NCI-H146 (cell line): ENCODE measurements around the gene ZMYND15.
"Not testable (repeated sequence)": the region's sequence is repeated elsewhere in the genome, so short reads cannot be mapped to it uniquely, and the experiment has no call there.

Source experiments
- DNase-seq: peaks from one replicate; lab custom pipeline; 2025; lab: John Stamatoyannopoulos, UW

The ZMYND15 gene, protein sequence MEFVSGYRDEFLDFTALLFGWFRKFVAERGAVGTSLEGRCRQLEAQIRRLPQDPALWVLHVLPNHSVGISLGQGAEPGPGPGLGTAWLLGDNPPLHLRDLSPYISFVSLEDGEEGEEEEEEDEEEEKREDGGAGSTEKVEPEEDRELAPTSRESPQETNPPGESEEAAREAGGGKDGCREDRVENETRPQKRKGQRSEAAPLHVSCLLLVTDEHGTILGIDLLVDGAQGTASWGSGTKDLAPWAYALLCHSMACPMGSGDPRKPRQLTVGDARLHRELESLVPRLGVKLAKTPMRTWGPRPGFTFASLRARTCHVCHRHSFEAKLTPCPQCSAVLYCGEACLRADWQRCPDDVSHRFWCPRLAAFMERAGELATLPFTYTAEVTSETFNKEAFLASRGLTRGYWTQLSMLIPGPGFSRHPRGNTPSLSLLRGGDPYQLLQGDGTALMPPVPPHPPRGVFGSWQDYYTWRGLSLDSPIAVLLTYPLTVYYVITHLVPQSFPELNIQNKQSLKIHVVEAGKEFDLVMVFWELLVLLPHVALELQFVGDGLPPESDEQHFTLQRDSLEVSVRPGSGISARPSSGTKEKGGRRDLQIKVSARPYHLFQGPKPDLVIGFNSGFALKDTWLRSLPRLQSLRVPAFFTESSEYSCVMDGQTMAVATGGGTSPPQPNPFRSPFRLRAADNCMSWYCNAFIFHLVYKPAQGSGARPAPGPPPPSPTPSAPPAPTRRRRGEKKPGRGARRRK

GRCh38 chr17:4739122-4740024, at the start of gene ZMYND15, which contains the start of gene CXCL16:
Gene ZMYND15 (plus strand): TSS chr17:4739833. CDS start chr17:4740549, 716 bp downstream.
Gene CXCL16 (minus strand): TSS chr17:4739928. CDS start chr17:4739339, 589 bp downstream.
- DNase-seq: peak; percentile 34

DNA sequence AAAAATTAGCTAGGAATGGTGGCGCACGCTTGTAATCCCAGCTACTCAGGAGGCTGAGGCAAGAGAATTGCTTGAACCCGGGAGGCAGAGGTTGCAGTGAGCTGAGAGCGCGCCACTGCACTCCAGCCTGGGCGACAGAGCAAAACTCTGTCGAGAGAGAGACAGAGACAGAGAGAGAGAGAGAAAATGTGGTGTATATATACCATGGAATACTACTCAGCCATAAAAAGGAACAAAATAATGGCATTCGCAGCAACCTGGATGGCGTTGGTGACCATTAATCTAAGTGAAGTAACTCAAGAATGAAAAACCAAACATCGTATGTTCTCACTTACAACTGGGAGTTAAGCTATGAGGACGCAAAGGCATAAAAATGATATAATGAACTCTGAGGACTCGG, 49.8 kb upstream of the ZMYND15 start:
- DNase-seq: not testable (repeated sequence)

GRCh38 chr17:4690745-4691144, 48.9 kb upstream of the ZMYND15 start:
- no peak for DNase-seq

DNA sequence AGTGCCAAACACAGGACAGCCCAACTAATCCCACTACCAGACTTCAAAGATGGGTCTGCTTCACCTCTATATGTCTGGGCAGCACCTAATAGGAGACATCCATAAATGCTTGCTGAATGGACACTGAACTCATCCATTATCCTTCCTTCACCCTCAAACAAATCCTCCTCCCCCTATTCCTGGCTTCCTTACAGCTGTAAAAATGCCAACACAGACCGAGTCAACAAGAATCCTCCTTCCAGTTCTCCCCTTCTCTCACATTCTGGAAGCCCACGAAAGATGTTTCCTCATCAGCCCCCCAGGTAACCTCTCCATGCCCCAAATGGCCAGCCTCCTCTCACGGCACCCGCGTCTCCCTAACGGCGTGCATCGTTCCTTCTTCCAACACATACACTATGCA, 47.9 kb upstream of the ZMYND15 start:
- DNase-seq: no peak

- DNase-seq: no peak
Measured at GRCh38 chr17:4693416-4693815, 46.2 kb upstream of the ZMYND15 start.

- no peak for DNase-seq
Measured at GRCh38 chr17:4696437-4696805, 43.2 kb upstream of the ZMYND15 start.

DNA sequence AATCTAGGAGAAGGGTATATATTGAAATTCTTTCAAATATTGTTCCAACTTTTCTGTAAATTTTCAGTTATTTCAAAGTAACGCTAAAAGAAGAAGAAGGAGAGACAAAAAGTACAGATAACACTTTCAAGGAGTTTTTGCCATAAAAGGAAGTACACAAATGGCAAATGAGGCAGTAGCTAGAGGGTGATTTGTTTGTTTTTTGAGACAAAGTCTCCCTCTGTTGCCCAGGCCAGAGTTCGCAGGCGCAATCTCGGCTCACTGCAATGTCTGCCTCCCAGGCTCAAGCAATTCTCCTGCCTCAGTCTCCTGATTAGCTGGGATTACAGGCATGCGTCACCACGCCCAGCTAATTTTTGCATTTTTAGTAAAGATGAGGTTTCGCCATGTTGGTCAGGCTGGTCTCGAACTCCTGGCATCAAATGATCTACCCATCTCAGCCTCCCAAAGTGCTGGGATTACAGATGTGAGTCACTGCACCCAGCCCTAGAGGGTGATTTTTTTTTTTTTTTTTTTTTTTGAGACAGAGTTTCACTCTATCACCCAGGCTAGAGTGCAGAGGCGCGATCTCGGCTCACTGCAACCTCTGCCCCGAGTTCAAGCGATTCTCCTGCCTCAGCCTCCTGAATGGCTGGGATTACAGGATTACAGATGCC, 40.1 kb upstream of the ZMYND15 start:
- DNase-seq: not testable (repeated sequence)

DNA sequence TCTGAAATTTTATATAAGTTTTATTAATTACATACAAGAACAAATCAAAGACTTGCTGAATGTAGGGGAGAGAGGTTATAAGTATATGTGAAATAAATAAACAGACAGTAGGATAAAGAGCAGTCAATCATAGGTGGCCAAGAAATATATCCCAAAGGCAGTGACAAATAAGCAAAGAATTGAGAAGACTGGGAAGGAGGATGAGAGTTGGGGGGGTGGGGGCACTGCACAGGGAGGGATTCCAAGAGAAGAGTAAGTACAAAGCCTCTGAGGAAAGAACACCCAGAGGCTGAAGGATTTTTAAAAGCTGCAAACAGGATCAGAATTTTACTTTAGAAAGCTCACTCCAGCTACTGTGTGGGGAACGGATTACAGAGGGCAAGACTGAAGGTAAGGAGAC, 38.5 kb upstream of the ZMYND15 start:
- no peak for DNase-seq

- DNase-seq: no peak
Measured at GRCh38 chr17:4703330-4703691, 36.3 kb upstream of the ZMYND15 start.

DNA sequence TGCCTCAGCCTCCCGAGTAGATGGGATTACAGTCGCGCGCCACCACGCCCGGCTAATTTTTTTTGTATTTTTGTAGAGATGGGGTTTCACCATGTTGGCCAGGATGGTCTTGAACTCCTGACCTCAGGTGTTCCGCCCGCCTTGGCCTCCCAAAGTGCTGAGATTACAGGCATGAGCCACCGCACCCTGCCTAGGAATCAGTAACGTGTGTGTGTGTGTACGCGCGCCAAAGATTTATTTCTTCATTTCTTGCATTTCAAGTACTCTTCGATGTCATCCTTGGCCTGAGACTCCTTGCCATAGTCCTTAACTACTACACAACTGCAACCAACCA, 35.1 kb upstream of the ZMYND15 start:
- DNase-seq: not testable (repeated sequence)

- DNase-seq: no peak
Measured at GRCh38 chr17:4704991-4705390, 34.6 kb upstream of the ZMYND15 start.

DNA sequence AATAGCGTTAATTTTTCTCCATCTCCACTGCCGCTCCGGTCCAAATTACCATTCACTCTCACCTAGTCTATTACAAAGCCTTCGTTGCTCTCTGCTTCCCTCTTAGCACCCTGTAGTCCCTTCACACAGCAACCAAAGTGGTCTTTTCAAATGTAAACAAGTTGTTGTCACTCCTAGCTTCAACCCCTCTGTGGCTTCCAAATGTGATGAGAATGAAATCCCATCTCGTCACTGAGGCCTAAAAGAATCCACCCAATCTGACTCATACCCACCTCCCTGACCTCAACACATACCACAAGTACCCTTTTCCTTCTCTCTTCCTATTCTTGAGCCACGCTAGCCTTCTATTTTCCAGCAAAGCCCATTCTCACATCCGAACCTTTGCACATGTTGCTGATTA, 33.5 kb upstream of the ZMYND15 start:
- no peak for DNase-seq

DNA sequence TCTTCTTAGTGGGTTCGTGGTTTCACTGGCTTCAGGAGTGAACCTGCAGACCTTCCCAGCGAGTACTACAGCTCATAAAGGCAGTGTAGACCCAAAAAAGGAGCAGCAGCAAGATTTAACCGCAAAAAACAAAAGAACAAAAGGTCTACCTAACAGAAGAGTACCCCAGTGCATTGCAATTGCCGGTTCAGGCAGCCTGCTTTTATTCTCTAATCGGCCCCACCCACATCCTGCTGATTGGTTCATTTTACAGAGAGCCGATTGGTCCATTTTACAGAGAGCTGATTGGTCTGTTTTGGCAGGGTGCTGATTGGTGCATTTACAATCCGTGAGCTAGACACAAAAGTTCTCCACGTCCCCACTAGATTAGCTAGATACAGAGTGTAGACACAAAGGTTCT, 31.2 kb upstream of the ZMYND15 start:
- DNase-seq: peak; percentile 27

DNA sequence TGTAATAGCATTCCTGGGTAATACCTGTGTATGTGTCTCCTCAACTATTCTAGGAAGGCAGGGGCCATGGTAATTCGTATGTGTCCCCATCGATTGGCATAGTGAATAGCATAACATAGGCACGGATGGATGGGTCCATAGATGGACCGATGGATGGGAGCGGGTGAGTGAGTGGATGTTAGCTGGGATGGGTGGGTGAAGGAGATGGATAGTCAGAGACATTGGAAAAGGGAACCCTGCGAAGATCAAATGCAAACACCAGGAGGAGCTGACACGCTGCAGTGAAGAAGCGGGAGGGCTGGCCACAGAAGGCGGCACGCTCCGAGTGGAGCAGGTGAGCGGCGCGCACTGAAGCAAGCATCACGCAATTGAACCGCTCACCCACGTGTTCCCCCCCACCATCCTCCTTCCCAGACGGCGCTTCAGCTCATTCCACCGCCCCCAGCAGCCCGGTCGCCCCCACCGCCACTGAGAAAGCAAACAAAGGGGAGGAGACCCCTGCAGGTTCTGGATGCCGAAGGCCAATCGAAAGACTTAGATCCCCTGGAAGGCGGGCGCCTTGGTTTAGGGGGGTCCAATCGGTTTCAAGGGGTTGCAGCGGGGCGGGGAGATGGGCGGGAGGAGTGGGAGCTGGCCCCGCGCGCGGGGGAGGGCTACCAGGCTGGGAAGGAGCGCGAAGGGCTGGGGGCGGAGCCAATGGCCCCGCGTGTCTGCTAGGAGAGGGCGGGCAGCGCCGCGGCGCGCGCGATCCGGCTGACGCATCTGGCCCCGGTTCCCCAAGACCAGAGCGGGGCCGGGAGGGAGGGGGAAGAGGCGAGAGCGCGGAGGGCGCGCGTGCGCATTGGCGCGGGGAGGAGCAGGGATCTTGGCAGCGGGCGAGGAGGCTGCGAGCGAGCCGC, 29.6 kb upstream of the ZMYND15 start, which contains the start of gene ARRB2:
TSS of gene ARRB2 (plus strand) at position 839 of the 899 bp plus-strand sequence. CDS start 90 bp downstream, outside the sequence.
- DNase-seq: peak; percentile 99

- DNase-seq: no peak
Measured at GRCh38 chr17:4710693-4711634, 28.7 kb upstream of the ZMYND15 start.

- DNase-seq: no peak
Measured at GRCh38 chr17:4711661-4712181, 27.9 kb upstream of the ZMYND15 start.

- no peak for DNase-seq
Measured at GRCh38 chr17:4712526-4712925, 27.1 kb upstream of the ZMYND15 start.

DNA sequence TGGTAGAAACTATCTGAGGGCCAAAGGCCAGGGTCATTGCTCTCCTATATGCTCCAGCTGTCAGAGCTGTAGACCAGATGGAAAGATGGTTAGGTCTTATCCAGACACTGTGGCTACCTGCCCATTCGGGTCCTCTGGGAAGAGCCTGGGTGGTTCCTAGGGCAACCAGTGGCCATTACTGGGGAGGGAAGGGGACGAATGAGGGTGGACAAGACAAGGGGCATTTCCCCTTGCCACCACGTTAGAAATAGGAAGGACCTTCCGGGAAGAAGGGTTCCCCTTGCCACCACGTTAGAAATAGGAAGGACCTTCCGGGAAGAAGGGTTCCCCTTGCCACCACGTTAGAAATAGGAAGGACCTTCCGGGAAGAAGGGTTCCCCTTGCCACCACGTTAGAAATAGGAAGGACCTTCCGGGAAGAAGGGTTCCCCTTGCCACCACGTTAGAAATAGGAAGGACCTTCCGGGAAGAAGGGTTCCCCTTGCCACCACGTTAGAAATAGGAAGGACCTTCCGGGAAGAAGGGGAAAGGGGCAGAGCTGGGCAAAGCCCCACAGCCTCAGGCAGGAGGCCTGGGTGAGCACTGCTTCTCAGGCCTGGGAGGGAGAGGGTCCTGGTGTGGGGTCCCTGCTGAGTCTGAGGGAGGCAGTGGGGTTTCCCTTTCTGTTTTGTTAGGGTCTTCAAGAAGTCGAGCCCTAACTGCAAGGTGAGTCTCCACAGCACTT, 25.1 kb upstream of the ZMYND15 start:
- DNase-seq: not testable (repeated sequence)
